GM18517 (cell line): ENCODE results near the gene EZR.

Experiments
- ATAC-seq: cut with Tn5 transposase; IDR thresholded peaks from one replicate; pipeline ENCODE4 v1.9.1; 2021; ENCODE audit warnings: mild to moderate bottlenecking, moderate library complexity; ENCODE audit not compliant: unreplicated experiment

Gene EZR

DNA sequence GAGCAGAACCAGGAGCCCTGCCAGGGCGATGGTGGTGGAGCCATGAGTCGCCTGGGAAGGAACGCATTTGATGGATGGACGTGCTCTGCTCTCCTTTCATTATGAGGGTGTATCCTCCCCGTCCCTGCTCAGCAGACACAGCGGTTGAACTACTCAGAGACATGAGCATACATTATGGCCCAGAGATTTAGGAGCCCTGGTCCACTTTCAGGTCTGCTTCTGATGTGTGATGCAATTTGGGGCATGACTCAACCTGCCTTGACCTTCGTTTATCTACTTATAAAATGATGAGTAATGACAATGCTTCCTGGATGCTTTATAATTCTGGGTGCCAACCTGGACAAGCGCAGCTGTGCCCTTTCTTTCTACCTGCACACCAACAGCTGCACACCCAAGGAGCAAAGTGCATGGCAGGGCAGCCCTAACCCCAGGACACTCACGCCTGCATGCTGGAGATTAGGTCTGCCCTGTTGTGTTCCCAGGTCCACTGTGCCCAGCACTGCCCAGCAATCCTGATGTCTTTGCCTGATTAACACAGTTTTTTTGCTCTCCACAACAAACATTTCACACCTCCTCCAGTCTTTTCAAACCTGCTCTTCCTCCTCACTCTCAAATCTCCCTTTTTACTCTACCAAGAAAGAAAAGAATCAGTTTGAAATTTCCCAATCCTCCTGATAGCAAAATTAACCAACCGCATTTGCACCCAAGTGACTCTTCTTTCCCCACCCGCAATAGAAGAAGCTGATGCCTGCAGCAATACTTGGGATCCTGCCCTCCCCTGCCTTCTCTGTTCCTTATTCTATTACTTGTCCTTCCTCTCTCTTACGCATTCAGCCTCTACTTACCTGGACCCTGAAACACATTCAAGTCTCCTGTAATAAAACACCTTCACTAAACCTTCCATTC lies 81.2 kb downstream of the EZR start:
- no peak for ATAC-seq

DNA sequence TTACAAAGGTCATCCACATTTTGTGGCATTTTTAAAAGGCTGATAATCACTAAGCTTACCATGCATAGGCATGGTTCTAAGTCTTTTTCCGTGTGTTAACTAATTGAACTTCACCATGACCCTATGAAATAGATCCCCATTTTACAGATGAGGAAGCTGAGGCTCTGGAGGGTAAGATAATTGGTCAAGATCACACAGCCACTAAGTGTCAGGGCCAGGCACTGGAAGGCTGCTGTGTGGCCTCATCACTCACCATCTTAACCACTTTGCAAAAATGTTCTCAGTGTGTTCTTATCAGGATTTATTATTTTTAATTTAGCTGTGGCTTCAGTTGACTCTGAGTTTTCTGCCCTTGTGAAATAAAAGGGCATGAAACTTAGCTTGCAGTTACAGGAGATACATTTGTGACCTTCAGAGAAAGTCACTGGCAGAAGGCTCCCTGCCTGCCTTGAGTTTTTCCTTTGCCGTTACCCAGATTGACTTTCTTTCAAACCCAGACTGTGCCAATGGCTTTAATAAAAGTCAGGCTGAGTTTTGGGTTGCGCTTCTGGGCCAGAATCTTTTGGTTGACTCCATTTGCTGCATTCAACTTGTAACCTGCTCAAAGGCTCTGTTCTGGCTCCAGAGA lies 82.0 kb downstream of the EZR start:
- no peak for ATAC-seq

DNA sequence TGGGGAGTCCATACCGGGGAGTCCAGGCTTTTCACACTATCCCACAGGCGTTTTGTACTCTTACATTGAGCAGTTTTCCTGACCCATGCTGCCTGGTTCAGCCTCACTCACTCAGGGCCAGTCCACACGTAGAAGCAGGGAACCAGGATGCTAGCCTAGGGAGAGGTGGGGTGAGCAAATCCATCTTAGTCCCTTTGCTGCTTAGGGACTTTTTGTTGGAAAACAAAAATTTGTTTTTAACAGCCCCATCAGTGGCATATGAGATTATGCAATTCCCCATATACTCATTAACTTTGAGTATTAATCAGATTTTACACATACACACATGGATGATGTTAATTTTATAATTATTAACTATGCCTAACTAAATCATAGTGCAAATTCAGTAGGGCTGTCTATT lies 84.2 kb downstream of the EZR start:
- no peak for ATAC-seq

DNA sequence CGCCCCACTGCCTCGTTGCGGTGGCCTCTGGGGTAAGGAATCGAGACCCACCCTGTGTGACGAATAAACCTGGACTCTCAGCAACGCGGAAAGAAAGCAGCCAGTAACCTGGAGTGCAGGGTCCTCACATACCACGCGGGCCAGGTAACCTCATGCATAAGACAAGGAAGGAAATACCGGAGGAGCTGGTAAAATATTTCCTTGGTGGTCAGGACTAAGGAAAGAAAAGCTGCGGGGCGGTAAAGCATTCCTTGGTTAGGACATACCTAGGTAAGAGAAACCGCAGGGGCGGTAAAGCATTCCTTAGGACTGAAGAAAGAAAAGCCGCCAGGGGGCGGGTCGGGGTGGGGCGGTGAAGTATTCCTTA lies 88.6 kb downstream of the EZR start:
- no peak for ATAC-seq

DNA sequence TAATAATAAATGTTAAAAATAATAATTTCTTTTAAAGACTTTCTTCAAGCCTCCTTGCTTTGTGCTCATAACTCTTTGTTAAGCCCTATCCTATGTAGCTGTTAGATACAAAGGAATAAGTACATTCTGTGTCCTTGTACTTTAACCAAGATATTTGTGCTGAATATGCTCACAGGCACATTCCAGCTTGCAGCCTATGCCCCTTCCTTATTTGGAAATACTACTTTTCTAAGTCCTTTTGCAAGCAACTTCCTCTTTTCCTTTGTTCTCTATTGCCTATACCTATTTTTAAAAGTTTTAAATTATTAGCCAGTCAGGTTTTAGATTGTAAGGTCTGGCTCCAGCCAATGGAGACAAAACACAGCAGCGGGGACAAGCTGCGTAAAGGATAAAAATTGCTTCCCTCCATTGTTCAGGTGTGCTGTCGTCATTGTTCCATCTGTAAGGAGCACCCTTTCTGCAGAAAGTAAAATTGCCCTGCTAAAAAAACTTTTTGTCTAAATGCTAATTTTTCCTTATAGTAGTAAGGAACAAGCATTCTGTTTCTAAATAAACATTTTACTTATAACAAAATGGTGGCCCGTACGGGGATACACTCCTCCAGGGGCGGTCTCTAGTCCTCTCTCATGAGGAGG lies 89.1 kb downstream of the EZR start:
- no peak for ATAC-seq

DNA sequence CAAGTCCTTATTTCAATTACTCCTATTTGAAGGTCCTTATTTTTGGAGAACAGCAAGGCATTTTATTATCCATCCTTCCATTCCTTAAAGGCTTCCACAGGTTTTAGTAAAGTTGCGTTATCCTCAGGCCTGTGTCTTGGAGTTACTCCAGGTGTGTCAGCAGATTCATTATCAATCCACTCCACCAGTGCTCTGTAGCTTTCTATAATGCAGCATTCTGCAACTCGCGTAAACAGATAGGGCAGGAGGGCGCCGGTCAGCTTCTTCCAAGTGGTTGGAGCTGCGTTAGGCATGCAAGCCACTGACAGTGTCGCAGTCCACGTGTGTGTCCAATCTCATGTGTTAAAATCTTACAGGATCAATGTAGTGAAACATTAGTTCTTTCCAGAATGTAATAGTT lies 93.5 kb downstream of the EZR start:
- ATAC-seq, result no peak

DNA sequence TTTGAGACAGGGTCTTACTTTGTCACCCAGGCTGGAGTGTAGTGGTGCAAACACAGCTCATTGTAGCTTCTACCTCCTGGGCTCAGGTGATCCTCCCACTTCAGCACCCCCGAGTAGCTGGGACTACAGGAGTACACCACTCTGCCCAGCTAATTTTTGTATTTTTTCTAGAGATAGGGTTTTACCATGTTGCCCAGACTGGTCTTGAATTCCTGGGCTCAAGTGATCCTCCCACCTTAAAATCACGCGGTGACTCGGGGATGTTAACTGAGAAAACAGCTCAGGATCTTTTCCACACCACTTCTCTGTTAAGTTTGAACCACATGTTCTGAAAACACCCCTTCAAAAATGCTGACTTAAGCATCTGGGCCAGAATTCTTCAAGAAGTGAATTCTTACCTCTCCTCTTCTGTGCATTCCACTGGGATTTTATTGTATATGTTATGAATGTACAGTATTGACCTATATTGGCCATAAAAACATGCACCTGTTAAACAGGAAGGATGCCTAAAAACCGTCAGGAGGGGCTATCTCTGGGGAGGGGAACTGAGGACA lies 96.9 kb downstream of the EZR start:
- no peak for ATAC-seq

DNA sequence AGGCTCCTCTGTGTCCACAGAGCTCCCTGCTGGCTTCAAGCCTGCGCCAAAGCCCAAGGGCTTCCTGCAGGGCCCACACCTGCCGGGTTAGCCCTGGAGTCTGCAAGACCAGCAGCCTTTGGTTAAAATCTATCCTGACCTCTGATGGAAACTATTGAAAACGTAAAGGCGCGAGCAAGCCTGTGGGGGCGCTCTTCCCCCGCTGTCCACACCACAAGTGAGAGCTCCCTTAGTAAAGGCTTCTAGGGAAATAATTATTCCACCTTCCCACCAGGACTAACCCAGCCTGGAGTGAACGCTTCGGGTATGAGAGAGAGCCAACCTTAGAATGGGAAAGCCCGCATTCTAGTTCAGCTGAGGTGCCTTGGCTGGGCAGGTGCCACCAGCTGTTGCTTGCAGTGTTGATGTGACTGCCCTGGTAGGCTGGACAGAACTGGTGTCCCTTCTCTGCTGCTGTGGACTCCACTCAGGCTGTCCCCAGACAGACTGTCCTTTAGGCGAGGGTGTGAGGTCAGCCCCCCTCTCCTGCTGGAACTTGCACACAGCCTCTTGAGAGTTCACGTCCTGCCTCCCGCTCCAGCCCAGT lies 100.6 kb downstream of the EZR start:
- no peak for ATAC-seq

DNA sequence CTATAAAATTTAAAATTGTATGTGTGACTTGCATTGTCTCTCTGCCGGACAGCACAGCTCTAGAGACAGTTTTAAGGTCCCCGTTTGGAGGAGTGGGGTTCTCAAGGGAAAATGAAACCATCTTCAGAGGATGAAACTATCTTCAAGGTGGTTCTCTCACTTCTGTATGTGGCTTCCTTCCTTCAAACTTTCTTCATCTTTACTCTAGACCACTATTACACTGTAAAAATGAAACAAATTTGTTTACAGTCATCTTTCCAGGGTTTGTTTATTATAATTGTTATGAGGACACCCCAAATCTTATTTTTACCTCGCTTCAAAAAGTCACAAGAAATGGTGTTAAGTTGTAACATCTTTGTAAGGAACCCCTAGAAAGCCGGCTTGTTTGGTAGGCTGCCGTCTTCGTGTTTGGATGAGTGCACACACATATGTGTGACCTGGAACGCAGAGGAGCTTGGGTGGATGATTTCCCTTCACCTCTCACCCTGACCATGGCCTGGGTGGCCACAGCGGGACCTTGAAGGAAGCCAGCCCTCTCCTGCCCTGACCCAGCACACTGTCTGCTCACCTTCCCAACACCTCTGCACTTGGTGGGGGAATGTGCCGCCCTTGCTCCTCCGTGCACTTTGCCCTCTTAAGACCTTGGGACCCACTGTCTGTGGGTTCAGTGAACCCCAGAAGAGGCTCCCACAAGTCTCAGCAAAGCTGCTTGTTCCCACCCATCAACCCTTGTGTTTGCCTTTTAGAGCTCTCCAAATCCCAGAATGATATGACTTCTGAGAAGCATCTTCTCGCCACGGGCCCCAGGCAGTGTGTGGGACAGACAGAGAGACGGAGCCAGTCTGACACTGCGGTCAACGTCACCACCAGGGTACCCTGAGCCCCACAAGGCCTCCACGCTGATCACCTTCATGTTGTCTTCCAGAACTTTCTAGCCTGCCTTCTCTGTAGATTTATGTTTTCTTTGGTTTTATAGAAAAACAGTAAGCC lies 101.5 kb downstream of the EZR start:
- peak; percentile 74 for ATAC-seq
